ENCODE measurements around the gene ERO1A.

Gene ERO1A

DNA sequence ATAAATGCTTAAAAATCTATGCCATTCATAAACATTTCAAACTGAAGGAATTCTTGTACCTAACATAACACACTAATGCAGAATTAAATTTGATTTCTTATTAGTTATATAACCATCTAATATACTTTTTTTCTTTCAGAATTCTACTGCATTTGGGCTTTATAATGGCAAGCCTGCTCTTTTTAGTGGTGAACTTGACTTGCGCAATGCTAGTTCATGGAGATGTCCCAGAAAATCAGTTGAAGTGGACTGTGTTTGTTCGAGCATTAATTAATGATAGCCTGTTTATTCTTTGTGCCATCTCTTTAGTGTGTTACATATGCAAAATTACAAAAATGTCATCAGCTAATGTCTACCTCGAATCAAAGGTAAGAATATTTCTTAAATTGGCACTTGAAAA lies 95.4 kb downstream of the ERO1A start:
- DNase-seq = no peak

DNA sequence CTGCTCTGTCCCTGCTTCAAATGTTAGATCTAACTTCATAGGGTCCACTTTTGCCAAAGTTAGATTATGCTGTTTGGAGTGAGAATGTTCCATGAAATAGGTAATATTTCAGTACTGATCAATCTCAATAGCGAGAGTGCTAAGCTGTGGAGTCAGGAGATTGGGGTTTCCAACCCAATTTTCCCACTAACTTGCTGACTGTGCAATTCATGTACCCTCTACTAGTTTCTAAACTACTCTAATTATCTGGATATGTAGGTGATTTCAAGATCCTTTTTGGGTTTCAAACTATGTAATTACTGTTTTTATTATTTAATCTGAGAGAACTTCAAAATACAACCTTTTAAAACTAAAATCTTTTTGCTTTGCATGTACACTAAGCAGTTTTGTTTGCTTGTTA lies 96.8 kb downstream of the ERO1A start:
- DNase-seq = no peak

DNA sequence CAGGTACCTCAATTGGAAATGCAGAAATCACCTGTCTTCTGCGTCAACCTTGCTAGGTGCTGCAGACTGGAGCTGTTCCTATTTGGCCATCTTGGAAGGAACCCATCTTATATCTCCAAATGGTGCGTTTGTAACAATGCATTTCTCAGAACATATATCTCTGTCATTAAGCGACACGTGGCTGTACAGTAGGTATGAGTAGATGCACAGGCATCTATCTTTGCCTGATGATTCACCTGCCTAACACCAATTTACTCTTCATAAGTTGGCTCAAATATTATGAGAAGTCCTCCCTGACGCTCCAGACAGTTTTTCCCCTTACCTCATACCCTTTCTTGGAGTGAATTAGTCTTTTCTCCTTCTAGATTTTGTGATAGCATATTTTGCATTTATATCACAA lies 98.5 kb downstream of the ERO1A start:
- DNase-seq = no peak

DNA sequence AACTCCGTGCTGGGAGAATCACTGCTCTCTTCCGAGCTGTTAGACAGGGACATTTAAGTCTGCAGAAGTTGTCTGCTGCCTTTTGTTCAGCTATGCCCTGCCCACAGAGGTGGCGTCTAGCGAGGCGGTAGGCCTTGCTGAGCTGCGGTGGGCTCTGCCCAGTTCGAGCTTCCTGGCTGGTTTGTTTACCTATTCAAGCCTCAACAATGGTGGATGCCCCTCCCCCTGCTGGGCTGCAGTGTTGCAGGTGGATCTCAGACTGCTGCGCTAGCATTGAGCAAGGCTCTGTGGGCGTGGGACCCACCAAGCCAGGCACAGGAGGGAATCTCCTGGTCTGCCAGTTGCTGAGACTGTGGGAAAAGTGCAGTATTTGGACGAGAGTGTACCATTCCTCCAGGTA lies 99.0 kb downstream of the ERO1A start:
- DNase-seq = no peak

DNA sequence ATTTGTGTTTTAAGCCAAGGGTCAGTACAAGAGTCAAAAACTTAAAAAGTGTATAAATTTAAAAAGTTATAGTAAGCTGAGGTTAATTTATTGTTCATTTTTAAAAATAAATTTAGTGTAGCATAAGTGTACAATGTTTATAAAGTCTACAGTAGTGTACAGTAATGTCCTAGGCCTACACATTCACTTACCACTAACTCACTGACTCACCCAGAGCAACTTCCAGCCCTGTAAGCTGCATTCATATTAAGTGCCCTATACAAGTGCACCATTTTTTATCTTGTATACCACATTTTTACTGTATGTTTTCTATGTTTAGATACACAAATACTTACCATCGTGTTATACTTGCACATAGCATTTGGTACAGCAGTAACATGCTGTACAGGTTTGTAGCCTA lies 105.0 kb downstream of the ERO1A start:
- DNase-seq = no peak

Data from activated CD4-positive, alpha-beta T cell treated with anti-CD3 and anti-CD28 coated beads, Interleukin-10, Interleukin-2, amounts not matched to agents 100 ng/mL and 50 ng/mL, durations not matched to agents 16 hours and 8 hours (primary cell).